K562 (cell line): ENCODE data around the gene ALG8. TPM values are rescaled to one million over a fixed set of nuclear protein-coding genes. Genes with fewer than 3 reads are reported as not detected.

Source experiments
- NFE2 ChIP-seq: IDR thresholded peaks from 2 replicates; pipeline ENCODE4 v1.6.1; 2014; ENCODE audit warnings: antibody characterized with exemption, low read depth
- POLR3A ChIP-seq: IDR thresholded peaks from 2 replicates; pipeline ENCODE4 v1.6.1; 2011; ENCODE audit warnings: borderline replicate concordance, mild to moderate bottlenecking, moderate library complexity; ENCODE audit not compliant: insufficient read length, insufficient read depth; ENCODE audit errors: extremely low read depth
- TAF1 ChIP-seq: IDR thresholded peaks from 2 replicates; pipeline ENCODE4 v1.6.1; 2011; ENCODE audit warnings: mild to moderate bottlenecking, low read length, moderate library complexity; ENCODE audit not compliant: insufficient read depth, control insufficient read depth, severe bottlenecking; ENCODE audit errors: extremely low read depth
- ZNF644 ChIP-seq: fragments of 200-800 bp; sonication (Bioruptor generic); IDR thresholded peaks from 2 replicates; pipeline ENCODE4 v1.6.1; 2016; ENCODE audit warnings: low read depth, missing genetic modification characterization, missing compliant biosample characterization
- polyA plus RNA-seq, 8 experiments: library from polyadenylated mRNA; depleted of rRNA in 4 of 8; stranded (reverse) in 5 of 8; unstranded in 3 of 8; fragments of >200 nt; fragmentation: Nextera tagmentation in 2 of 8; fragmentation: Illumina TruSeq in 1 of 8; extraction: Ambion mirVana in 2 of 8; extraction: Trizol in 1 of 8; gene quantifications; 2 replicates each; pipeline versions ENCODE4 v1.2.1 to v1.2.3, GENCODE V29; 2011 to 2014; ENCODE audit warnings: inconsistent platforms in 1 of 8, missing spikeins in 1 of 8
- total RNA-seq, 7 experiments: library from RNA; depleted of rRNA in 6 of 7; stranded (reverse); fragments of >200 nt in 6 of 7; fragmentation: Illumina TruSeq in 2 of 7; extraction: Trizol in 2 of 7; gene quantifications; 2 replicates each; pipeline versions ENCODE4 v1.2.1 to v1.2.3, GENCODE V29; 2011 to 2021; ENCODE audit warnings: low replicate concordance in 1 of 7
- TF ChIP-seq, protein P1 (sequence below), 3 experiments: fragments of 200-800 bp in 1 of 3; fragments of 250-450 bp in 1 of 3; fragments of 450-650 bp in 1 of 3; sonication (Bioruptor Pico) in 1 of 3; sonication (Bioruptor generic) in 1 of 3; formaldehyde crosslinking in 1 of 3; IDR thresholded peaks; 2 replicates each; pipeline versions ENCODE4 v1.6.1 to v1.8.0; 2016 to 2022; ENCODE audit warnings: mild to moderate bottlenecking in 2 of 3, missing genetic modification characterization in 2 of 3, missing compliant biosample characterization in 1 of 3, moderate library complexity in 1 of 3
- TF ChIP-seq, protein P2 (sequence below): fragments of 250-450 bp; sonication (Bioruptor Pico); IDR thresholded peaks from 2 replicates; pipeline ENCODE4 v1.4.0; 2020
- TF ChIP-seq, protein P3 (sequence below): fragments of 250-450 bp; sonication (Bioruptor Pico); IDR thresholded peaks from 2 replicates; pipeline ENCODE4 v1.5.0; 2022; ENCODE audit warnings: mild to moderate bottlenecking
- TF ChIP-seq, protein P4 (sequence below): fragments of 250-450 bp; sonication (Bioruptor Pico); IDR thresholded peaks from 2 replicates; pipeline ENCODE4 v1.4.0; 2020; ENCODE audit warnings: borderline replicate concordance
- TF ChIP-seq, protein P5 (sequence below): fragments of 200-800 bp; sonication (Bioruptor generic); IDR thresholded peaks from 2 replicates; pipeline ENCODE4 v1.6.1; 2017; ENCODE audit warnings: missing genetic modification characterization, missing compliant biosample characterization

The ALG8 gene
- total and polyA plus RNA-seq, 9 of the 15 experiments (the other 6 are each of a cell fraction or from before 2014, with no cell fraction given), result 59.3 to 189 (median 106) TPM

GRCh38 chr11:78050964-78051831 is 88.2 kb downstream of the ALG8 start (continued):
- TF ChIP-seq, protein P1, sequence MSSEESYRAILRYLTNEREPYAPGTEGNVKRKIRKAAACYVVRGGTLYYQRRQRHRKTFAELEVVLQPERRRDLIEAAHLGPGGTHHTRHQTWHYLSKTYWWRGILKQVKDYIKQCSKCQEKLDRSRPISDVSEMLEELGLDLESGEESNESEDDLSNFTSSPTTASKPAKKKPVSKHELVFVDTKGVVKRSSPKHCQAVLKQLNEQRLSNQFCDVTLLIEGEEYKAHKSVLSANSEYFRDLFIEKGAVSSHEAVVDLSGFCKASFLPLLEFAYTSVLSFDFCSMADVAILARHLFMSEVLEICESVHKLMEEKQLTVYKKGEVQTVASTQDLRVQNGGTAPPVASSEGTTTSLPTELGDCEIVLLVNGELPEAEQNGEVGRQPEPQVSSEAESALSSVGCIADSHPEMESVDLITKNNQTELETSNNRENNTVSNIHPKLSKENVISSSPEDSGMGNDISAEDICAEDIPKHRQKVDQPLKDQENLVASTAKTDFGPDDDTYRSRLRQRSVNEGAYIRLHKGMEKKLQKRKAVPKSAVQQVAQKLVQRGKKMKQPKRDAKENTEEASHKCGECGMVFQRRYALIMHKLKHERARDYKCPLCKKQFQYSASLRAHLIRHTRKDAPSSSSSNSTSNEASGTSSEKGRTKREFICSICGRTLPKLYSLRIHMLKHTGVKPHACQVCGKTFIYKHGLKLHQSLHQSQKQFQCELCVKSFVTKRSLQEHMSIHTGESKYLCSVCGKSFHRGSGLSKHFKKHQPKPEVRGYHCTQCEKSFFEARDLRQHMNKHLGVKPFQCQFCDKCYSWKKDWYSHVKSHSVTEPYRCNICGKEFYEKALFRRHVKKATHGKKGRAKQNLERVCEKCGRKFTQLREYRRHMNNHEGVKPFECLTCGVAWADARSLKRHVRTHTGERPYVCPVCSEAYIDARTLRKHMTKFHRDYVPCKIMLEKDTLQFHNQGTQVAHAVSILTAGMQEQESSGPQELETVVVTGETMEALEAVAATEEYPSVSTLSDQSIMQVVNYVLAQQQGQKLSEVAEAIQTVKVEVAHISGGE (CRISPR knock-in tag; IDR thresholded peaks at IDR 0.05), result no peak
- TF ChIP-seq, protein P2, sequence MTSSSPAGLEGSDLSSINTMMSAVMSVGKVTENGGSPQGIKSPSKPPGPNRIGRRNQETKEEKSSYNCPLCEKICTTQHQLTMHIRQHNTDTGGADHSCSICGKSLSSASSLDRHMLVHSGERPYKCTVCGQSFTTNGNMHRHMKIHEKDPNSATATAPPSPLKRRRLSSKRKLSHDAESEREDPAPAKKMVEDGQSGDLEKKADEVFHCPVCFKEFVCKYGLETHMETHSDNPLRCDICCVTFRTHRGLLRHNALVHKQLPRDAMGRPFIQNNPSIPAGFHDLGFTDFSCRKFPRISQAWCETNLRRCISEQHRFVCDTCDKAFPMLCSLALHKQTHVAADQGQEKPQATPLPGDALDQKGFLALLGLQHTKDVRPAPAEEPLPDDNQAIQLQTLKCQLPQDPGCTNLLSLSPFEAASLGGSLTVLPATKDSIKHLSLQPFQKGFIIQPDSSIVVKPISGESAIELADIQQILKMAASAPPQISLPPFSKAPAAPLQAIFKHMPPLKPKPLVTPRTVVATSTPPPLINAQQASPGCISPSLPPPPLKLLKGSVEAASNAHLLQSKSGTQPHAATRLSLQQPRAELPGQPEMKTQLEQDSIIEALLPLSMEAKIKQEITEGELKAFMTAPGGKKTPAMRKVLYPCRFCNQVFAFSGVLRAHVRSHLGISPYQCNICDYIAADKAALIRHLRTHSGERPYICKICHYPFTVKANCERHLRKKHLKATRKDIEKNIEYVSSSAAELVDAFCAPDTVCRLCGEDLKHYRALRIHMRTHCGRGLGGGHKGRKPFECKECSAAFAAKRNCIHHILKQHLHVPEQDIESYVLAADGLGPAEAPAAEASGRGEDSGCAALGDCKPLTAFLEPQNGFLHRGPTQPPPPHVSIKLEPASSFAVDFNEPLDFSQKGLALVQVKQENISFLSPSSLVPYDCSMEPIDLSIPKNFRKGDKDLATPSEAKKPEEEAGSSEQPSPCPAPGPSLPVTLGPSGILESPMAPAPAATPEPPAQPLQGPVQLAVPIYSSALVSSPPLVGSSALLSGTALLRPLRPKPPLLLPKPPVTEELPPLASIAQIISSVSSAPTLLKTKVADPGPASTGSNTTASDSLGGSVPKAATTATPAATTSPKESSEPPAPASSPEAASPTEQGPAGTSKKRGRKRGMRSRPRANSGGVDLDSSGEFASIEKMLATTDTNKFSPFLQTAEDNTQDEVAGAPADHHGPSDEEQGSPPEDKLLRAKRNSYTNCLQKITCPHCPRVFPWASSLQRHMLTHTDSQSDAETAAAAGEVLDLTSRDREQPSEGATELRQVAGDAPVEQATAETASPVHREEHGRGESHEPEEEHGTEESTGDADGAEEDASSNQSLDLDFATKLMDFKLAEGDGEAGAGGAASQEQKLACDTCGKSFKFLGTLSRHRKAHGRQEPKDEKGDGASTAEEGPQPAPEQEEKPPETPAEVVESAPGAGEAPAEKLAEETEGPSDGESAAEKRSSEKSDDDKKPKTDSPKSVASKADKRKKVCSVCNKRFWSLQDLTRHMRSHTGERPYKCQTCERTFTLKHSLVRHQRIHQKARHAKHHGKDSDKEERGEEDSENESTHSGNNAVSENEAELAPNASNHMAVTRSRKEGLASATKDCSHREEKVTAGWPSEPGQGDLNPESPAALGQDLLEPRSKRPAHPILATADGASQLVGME (CRISPR knock-in tag), result peak; percentile 78; the same call in 1 of the 2 replicates
- TF ChIP-seq TAF1 (peak; percentile 37), NFE2 (0 out of 2 replicates have a peak, but pooled peaks have one; percentile 28), ZNF644 (peak; percentile 22; the same call in 1 of the 2 replicates), POLR3A (no peak)
- TF ChIP-seq, protein P3, sequence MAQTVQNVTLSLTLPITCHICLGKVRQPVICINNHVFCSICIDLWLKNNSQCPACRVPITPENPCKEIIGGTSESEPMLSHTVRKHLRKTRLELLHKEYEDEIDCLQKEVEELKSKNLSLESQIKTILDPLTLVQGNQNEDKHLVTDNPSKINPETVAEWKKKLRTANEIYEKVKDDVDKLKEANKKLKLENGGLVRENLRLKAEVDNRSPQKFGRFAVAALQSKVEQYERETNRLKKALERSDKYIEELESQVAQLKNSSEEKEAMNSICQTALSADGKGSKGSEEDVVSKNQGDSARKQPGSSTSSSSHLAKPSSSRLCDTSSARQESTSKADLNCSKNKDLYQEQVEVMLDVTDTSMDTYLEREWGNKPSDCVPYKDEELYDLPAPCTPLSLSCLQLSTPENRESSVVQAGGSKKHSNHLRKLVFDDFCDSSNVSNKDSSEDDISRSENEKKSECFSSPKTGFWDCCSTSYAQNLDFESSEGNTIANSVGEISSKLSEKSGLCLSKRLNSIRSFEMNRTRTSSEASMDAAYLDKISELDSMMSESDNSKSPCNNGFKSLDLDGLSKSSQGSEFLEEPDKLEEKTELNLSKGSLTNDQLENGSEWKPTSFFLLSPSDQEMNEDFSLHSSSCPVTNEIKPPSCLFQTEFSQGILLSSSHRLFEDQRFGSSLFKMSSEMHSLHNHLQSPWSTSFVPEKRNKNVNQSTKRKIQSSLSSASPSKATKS (CRISPR knock-in tag), result no peak
- TF ChIP-seq, protein P4, sequence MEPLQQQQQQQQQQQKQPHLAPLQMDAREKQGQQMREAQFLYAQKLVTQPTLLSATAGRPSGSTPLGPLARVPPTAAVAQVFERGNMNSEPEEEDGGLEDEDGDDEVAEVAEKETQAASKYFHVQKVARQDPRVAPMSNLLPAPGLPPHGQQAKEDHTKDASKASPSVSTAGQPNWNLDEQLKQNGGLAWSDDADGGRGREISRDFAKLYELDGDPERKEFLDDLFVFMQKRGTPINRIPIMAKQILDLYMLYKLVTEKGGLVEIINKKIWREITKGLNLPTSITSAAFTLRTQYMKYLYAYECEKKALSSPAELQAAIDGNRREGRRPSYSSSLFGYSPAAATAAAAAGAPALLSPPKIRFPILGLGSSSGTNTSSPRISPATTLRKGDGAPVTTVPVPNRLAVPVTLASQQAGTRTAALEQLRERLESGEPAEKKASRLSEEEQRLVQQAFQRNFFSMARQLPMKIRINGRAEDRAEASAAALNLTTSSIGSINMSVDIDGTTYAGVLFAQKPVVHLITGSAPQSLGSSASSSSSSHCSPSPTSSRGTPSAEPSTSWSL (CRISPR knock-in tag), result no peak
- TF ChIP-seq, protein P5, sequence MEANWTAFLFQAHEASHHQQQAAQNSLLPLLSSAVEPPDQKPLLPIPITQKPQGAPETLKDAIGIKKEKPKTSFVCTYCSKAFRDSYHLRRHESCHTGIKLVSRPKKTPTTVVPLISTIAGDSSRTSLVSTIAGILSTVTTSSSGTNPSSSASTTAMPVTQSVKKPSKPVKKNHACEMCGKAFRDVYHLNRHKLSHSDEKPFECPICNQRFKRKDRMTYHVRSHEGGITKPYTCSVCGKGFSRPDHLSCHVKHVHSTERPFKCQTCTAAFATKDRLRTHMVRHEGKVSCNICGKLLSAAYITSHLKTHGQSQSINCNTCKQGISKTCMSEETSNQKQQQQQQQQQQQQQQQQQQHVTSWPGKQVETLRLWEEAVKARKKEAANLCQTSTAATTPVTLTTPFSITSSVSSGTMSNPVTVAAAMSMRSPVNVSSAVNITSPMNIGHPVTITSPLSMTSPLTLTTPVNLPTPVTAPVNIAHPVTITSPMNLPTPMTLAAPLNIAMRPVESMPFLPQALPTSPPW, result peak; percentile 90
